Limb (tissue), 2 donors: ENCODE data around the gene JADE2.
"Not testable (repeated sequence)": the region's sequence is repeated elsewhere in the genome, so short reads cannot be mapped to it uniquely, and the experiment has no call there.

ENCODE experiments used
- DNase-seq, 2 donors: peaks; one replicate each; pipeline ENCODE4 v3.0.0-alpha.2; 2016; ENCODE audit errors: extremely low spot score in 2 of 2

Gene JADE2

DNA sequence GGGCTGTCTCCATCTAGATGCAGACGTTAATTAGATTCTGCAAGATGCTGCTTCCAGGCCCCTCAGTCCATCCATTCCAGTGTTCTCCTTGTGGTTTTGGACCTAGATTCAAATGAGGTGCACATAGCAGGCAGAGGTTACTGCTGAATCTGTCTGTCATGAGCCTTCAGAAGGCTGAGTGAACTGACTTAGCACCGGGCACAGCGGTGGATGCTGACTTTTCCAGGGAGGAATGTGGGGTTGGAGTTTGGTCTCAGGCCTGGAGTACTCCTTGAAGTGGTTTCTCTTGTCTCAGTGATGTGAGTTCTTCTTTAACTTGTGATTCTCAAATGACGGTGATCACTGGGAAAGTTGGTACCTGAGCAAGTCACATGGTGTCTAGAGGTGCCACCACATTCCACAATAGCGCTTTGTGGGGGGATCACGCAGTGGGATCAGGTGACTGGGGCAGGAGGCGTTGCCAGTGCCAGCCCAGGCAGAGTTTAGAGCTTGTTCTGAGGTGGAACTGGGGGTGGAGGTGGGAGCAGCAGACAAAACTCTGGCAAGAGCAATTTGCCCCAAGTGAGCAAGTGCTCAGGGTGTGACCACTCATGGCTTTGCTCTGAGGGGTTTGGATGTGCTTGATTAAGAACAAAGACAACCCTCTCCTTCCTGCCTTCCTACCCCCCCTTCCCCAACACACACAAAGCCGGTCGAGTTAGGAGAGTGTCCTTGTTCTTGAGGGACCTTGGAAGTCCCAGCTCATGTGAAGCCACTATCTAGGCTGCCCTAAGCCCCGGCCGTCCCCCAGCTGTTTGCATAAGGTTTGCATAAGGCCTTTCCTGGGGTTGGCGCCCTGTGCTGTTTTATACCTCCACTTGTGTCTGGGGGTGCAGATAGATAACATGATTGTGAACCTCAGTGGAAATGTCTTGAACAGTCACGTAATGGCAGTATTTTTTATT is 25.1 kb downstream of the JADE2 start:
- no peak for DNase-seq

DNA sequence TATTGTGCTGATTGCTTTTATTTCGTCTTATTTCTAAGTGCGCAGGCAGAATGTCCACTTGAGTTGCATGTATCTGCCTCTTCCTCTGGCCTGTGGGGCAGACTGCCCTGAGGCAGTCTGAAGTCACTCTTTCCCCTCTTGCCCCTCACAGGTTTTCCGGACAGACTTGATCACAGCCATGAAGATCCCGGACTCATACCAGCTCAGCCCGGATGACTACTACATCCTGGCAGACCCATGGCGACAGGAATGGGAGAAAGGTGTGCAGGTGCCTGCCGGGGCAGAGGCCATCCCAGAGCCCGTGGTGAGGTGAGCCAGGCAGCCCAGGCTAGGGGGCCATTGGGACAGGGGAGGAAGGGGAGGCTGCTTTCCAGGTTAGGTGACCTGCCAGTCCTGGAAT is 26.4 kb downstream of the JADE2 start:
- no peak for DNase-seq

DNA sequence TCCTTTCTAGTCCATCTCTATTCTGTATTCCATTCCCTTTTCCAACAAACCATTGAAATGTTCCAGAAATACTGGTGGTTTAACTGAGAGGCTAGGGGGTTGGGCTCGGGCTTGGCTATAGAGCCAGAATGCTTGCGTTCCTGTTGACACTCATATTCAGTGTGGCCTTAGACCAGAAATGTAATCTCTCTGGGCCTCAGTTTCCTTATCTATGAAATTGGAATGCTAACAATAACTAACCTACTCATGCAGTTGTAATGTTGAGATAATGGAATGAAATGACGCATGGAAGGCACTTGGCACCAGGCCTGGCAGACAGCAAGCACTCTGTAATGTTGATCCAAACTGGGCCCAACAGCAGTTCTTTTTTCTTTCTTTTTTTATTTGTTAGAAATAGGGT is 26.8 kb downstream of the JADE2 start:
- no peak for DNase-seq

DNA sequence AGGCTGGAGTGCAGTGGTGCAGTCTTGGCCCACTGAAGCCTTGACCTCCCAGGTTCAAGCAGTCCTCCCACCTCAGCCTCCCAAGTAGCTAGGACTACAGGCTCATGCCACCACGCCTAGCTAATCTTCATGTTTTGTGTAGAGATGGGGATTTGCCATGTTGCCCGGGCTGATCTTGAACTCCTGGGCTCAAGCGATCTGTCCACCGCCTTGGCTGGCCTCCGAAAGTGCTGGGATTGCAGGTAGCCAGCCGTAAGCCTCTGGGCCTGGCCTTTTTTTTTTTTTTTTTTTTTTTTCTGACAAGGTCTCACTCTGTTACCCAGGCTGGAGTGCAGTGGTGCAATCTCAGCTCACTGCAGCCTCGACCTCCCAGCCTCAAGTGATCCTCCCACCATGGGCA is 27.2 kb downstream of the JADE2 start:
- DNase-seq = not testable (repeated sequence)

DNA sequence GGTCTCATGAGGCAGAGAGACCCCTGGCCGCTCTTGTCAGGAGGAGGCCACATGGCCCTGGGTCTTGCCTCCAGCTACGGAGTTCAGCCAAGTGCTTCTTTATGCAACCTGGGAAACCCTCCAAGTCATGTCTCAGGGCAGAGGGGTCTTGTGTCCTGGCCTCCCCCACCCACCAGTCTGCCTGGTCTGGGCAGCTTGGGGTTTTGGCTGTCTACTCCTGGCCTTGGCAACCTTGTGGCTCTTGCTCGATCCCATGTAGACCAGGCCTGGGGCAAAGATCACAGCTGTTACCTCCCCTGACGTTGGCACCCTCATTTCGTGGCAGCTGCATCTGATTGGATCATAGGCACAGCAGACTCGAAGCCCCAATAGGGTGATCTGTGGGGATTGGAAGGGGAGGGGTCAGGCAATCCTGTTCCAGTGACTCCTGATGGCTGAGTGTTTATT is 28.4 kb downstream of the JADE2 start:
- no peak for DNase-seq

DNA sequence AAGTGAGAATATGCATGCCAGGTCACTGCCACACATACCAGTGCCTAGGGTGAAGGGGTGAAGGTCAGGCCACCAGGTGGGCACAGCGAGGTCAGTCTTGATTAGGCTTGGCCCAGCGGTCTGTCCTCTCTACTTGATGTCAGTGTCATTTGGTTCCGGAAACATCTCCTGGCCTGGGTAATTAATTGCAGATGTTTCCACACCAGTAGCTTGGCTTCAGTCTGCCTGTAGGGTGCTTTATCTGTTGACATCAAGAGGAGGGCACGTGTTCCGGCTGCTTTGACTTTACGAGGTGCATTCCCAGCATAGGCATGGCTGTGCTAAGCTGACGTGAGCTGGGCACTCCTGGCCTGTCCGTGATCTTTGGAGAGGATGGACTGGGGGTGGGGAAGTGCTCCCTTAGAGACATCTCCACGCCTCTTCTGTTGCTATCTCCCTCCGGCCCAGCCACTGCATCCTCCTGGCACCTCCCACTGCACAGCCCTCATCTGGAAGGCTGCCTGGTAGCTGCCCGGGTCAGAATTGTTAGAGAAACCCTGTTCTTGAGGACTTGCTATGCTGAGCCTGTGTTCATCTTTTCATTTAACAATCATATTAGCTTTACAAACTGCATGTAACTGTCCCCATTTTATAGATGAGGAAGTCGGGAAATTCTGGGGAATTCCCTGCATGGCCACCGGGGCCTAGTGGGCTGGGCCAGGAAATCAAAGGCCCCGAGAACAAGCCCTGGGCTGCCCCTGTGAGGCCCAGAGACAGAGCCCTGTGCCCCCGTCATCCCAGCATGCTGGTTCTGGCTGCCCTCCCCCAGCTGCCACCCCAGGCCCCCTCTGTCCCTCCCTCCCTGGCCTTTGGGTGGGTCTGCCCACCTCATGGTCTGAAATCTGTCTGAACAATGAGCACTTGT is 29.1 kb downstream of the JADE2 start:
- DNase-seq = no peak

DNA sequence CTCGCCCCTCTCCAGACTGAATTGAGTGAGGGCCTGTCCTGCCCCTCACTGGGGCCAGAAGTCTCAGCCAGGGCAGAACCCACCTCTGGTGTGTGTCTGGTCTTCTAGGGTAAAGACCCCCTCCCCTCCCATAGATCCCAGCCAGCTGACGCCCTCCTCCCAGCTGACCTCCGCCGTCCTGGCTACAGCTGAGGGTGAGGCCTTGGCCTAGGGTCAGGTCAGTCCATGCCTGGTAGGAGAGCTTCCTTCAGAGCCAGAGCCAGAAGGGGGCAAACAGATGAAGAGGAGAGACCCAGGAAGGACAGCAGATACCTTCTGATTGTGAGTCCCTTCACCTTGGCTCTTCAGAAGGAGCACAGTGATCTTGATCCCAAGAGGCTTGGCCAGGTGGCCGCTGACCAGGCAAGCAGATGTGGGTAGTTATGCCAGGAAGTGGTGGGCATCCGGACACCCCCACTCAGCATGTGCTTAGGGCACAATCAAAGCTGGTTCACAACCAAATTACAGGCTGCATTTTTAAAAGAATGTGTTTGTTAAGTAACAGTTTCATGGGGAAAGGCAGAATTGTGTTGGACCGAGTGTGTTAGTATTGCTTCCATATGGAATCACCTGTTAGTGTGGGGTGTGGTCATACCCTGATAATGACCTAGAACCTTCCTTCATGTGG is 29.9 kb downstream of the JADE2 start:
- DNase-seq = no peak

DNA sequence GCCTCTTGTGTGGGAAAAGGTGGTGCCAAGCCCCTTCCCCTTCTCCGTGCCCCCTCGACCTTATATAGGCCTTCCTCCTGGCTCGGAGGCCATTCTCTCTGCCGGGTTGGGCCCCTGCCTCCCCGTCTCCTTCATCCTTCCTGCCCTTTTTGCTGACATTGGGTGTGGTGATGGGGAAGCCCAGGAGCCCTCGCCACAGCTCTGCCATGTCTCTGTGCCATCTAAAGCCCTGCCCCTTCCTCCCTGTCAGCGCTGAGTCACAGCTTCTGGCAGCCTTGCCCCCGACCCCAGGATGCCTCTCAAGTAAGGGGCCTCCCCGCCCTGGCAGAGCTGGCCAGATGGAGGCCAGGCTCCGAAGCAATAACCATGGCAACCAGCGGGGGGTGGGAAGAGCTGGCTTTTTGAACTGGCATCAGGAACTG is 30.4 kb downstream of the JADE2 start:
- peak in 1 of 2 donors; percentile 70 for DNase-seq

DNA sequence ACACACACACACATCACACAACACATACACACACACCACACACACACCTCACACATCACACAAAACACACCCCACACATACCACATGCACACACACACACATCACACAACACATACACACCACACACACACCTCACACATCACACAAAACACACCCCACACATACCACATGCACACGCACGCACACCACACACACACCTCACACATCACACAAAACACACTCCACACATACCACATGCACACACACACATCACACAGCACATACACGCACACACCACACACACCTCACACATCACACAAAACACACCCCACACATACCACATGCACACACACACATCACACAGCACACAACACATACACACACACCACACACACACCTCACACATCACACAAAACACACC is 31.1 kb downstream of the JADE2 start:
- DNase-seq = not testable (repeated sequence)

DNA sequence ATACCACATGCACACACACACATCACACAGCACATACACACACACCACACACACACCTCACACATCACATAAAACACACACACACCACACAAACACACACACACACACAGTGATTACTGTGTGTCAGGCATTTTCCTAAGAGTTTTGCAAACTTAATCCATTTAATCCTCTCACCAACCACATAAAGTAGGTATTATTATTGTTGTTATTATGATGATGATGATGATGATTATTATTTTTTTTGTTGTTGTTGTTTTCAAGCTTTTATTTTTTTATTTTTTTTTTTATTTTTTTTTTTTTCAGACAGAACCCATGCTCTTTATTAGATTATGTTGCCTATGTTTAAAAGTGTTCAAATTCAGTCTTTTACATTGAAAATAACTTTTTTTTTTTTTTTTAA is 31.5 kb downstream of the JADE2 start:
- no peak for DNase-seq

DNA sequence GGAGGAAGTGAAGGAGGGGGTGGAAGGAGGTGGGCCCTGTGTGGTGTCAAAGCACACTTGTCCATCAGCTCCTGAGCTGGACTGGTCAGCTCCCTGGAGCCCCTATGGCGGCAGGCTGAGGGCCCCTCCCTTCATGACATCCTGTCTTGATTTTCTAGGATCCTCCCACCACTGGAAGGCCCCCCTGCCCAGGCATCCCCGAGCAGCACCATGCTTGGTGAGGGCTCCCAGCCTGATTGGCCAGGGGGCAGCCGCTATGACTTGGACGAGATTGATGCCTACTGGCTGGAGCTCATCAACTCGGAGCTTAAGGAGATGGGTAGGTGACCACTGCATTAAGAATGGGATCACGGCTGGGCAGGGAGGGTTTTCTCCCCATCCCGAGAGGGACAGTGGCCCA is 34.2 kb downstream of the JADE2 start:
- DNase-seq = no peak

DNA sequence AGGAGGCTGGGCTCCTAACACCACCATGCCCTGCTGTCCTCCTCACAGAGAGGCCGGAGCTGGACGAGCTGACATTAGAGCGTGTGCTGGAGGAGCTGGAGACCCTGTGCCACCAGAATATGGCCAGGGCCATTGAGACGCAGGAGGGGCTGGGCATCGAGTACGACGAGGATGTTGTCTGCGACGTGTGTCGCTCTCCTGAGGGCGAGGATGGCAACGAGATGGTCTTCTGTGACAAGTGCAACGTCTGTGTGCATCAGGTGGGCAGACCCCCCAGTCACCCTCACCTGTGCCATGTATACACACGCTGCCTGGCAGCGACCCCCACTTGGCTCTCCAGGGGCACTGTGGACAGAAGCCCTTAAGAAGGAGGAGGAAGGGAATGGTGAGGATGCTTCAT is 35.2 kb downstream of the JADE2 start:
- DNase-seq = no peak

DNA sequence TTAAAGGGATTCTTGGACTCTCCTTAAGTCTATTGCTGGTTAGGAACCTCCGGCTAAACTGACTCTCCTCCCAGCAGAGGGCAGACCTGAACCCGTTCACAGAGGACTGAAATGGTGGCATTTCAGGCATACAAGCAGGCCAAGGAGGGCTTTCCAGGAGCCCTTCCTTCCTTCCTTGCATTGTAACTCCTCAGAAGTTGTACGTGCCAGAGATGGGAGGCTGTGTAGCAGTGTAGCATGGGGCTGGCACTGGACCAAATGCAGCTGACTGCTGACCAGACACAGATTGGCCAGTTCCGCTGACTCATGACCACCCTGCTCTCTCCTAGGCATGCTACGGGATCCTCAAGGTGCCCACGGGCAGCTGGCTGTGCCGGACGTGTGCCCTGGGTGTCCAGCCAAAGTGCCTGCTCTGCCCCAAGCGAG is 36.4 kb downstream of the JADE2 start:
- DNase-seq = peak in 1 of 2 donors; percentile 40

DNA sequence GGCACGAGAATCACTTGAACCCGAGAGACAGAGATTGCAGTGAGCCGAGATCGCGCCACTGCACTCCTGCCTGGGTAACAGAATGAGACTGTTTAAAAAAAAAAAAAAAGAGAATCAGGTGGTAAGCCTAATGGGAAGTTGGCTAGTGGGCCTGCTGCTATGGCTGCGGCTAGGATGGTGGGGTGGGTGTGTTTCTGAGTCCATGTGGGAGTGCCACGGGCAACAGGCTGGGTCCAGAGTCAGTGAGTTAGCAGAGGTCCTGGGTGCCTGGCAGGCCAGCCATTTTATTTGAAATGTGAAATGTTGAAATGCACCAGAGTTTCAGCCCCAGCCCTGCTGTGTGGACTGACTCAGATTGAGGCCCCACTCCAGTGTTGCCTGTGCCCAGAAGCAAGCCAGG is 37.8 kb downstream of the JADE2 start:
- no peak for DNase-seq

DNA sequence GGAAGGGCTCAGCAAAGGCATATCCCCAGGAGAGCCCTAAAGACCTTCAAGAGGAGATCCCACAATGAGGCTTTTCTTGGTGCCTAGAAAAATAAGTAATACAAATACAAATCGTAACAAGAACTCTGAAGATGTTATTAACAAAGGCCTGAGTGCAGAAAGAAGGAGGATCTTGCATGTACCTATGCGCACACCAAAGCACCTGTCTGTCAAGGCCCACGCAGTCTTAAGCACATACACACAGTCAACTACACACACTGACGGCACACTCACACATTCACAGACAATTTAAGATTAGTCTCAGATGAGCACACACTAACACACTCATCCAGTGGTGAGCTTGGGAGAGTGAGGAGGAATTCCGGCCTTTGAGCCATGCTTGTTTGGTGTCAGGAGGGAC is 38.5 kb downstream of the JADE2 start:
- no peak for DNase-seq

DNA sequence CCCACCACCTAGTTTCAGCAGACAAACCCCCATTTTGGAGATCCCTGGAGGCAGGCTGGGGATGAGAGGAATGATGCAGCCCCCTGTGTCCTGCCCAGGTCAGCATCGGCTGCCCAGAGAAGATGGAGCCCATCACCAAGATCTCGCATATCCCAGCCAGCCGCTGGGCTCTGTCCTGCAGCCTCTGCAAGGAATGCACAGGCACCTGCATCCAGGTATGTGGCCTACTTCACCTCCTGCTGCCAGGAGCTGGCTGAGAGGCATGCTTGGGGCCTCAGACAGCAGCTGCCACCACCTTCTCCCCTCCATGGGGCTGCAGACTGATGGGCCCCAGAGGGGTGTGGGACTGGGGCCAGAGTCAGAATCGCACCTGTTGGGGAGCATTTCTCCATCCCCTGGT is 38.9 kb downstream of the JADE2 start:
- no peak for DNase-seq

DNA sequence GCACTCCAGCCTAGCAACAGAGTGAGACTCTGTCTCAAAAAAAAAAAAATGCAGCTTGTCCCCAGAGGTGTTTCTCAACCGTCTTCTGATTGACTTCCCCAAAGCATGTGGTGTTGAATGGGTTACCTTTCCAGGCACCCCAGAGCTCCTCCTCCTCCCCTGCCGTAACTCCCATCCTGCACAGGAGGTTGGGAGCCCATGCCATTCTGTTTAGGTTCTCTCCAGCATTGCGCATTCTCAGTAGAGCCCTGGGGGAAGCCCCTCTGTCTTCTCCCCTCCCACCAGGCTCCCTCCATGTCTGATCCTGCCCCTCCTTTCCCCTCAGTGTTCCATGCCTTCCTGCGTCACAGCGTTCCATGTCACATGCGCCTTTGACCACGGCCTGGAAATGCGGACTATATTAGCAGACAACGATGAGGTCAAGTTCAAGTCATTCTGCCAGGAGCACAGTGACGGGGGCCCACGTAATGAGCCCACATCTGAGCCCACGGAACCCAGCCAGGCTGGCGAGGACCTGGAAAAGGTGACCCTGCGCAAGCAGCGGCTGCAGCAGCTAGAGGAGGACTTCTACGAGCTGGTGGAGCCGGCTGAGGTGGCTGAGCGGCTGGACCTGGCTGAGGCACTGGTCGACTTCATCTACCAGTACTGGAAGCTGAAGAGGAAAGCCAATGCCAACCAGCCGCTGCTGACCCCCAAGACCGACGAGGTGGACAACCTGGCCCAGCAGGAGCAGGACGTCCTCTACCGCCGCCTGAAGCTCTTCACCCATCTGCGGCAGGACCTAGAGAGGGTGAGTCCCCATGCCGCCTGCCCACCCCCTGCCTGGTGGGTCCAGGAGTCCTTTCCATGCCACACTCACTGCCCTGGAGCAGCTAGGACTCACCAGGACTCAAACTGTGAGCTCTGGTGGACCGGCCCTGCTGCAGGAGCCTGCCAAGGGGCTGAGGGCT is 40.6 kb downstream of the JADE2 start:
- no peak for DNase-seq

DNA sequence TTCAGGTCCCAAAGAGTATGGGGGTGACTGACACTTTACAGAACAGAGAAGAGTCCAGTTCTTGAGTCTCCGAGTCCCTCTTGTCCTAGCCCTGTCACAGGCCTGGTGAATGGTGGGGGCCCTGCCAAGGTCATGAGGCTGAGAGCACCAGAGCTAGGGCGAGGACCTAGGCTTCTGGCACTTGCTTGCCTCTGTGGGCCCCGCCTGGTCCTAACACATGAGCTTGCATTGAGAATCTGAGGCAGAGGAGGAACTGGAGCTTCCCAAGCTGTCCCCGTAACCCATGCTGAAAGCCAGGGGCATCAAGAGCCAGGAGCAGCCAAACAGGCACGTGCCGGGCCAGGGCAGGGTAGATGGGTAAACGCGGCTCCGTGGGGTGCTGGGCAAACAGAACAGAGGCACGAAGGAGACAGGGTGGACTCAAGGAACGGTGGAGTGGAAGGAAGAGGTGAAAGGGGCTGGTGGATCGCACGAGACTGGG is 41.3 kb downstream of the JADE2 start:
- no peak for DNase-seq

DNA sequence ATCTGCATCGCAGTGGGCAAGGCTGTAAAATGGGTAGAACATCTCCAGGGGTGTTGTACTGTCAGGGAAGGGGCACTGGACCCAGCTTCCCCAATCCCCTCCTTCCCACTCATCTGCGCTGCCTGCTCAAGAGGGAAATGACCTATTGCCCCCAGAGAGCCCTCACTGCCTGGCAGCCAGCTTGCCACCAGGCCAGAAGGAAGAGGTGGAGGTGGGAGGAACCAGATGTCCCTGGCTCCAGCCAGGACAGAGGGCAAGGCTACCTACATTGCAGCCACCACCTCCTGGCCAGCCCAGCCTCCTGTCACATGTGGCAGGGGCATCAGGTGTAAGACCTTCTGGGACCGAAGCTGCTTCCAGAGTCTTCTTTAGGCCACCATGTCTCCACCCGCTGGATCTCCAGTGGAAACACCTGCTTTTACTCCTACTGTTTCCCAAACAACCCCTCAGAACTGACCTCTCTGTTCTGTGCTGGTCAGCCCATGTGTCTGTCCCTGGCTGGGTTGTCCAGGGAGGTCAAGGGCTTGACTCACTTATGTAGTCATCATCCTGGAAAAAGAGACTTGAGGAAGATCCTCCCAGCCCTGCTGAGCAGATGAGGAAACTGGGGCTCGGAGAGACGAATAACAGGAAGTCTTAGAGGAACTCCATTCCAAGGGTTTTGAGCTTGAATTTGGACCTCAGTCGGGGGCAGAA is 42.3 kb downstream of the JADE2 start:
- DNase-seq = no peak

DNA sequence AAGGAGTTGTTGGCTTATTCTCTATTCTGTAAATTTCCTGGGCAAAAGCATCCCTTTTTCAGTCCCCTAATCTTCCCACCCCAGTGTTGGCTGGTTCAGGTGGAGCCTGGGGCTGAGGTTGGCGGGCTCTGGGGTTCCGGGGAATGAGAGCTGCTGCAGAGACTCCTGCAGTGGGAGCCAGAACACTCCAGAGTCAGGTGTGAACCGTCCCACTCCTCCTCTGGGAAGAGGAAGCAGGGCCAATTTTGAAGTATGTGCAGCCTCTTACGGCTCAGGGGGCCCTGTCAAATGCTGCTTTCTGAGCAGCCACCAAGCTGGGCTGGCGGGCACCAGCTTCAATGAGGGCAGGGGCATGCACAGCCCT is 42.8 kb downstream of the JADE2 start:
- DNase-seq = no peak
